Measurements from ENCODE around the gene AMHR2. TPM values are rescaled to one million over a fixed set of nuclear protein-coding genes. Genes with fewer than 3 reads are reported as not detected.

The AMHR2 gene
- total and polyA plus RNA-seq, 9 of the 15 experiments (the other 6 are each of a cell fraction or from before 2014, with no cell fraction given) = 8.9 to 49.7 (median 19.3) TPM

DNA sequence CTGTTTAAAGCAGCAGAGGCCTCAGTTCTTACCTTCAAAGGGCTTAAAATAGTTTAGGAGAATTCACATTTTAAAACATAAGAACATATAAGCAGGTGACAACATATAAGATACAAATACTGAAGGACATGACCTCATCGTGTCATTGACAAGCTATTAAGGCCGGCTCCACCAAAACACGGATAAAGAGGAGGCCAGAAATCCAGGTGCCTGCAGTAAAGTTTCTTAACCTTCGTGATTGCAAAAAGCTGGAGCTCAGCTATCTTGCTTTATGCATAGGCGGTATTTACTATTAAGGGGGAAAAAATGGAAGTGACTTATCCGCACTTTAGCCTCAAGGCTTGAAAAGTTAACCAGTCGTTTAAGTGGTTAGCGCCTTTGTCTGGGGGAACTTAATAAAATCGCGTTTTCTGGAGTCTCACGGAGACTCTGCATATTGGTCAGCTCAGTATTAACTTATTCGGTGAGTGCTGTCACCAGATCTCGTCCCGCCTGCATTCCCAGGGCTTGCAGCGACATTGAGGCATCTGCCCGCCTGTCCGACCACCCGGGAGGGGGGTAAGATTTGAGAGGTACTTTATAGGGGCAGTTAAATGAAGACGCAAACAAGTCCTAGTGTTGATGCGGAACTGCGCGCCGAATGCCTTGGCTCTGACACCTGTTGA, 44.8 kb upstream of the AMHR2 start (continued):
- TF ChIP-seq, protein P1, sequence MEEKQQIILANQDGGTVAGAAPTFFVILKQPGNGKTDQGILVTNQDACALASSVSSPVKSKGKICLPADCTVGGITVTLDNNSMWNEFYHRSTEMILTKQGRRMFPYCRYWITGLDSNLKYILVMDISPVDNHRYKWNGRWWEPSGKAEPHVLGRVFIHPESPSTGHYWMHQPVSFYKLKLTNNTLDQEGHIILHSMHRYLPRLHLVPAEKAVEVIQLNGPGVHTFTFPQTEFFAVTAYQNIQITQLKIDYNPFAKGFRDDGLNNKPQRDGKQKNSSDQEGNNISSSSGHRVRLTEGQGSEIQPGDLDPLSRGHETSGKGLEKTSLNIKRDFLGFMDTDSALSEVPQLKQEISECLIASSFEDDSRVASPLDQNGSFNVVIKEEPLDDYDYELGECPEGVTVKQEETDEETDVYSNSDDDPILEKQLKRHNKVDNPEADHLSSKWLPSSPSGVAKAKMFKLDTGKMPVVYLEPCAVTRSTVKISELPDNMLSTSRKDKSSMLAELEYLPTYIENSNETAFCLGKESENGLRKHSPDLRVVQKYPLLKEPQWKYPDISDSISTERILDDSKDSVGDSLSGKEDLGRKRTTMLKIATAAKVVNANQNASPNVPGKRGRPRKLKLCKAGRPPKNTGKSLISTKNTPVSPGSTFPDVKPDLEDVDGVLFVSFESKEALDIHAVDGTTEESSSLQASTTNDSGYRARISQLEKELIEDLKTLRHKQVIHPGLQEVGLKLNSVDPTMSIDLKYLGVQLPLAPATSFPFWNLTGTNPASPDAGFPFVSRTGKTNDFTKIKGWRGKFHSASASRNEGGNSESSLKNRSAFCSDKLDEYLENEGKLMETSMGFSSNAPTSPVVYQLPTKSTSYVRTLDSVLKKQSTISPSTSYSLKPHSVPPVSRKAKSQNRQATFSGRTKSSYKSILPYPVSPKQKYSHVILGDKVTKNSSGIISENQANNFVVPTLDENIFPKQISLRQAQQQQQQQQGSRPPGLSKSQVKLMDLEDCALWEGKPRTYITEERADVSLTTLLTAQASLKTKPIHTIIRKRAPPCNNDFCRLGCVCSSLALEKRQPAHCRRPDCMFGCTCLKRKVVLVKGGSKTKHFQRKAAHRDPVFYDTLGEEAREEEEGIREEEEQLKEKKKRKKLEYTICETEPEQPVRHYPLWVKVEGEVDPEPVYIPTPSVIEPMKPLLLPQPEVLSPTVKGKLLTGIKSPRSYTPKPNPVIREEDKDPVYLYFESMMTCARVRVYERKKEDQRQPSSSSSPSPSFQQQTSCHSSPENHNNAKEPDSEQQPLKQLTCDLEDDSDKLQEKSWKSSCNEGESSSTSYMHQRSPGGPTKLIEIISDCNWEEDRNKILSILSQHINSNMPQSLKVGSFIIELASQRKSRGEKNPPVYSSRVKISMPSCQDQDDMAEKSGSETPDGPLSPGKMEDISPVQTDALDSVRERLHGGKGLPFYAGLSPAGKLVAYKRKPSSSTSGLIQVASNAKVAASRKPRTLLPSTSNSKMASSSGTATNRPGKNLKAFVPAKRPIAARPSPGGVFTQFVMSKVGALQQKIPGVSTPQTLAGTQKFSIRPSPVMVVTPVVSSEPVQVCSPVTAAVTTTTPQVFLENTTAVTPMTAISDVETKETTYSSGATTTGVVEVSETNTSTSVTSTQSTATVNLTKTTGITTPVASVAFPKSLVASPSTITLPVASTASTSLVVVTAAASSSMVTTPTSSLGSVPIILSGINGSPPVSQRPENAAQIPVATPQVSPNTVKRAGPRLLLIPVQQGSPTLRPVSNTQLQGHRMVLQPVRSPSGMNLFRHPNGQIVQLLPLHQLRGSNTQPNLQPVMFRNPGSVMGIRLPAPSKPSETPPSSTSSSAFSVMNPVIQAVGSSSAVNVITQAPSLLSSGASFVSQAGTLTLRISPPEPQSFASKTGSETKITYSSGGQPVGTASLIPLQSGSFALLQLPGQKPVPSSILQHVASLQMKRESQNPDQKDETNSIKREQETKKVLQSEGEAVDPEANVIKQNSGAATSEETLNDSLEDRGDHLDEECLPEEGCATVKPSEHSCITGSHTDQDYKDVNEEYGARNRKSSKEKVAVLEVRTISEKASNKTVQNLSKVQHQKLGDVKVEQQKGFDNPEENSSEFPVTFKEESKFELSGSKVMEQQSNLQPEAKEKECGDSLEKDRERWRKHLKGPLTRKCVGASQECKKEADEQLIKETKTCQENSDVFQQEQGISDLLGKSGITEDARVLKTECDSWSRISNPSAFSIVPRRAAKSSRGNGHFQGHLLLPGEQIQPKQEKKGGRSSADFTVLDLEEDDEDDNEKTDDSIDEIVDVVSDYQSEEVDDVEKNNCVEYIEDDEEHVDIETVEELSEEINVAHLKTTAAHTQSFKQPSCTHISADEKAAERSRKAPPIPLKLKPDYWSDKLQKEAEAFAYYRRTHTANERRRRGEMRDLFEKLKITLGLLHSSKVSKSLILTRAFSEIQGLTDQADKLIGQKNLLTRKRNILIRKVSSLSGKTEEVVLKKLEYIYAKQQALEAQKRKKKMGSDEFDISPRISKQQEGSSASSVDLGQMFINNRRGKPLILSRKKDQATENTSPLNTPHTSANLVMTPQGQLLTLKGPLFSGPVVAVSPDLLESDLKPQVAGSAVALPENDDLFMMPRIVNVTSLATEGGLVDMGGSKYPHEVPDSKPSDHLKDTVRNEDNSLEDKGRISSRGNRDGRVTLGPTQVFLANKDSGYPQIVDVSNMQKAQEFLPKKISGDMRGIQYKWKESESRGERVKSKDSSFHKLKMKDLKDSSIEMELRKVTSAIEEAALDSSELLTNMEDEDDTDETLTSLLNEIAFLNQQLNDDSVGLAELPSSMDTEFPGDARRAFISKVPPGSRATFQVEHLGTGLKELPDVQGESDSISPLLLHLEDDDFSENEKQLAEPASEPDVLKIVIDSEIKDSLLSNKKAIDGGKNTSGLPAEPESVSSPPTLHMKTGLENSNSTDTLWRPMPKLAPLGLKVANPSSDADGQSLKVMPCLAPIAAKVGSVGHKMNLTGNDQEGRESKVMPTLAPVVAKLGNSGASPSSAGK (IDR thresholded peaks at IDR 0.05) = peak; percentile 81
- TF ChIP-seq NBN (IDR thresholded peaks at IDR 0.05; ENCODE audit: low read depth) = 0 out of 2 replicates have a peak, but pooled peaks have one; percentile 26
- TF ChIP-seq, protein P2, sequence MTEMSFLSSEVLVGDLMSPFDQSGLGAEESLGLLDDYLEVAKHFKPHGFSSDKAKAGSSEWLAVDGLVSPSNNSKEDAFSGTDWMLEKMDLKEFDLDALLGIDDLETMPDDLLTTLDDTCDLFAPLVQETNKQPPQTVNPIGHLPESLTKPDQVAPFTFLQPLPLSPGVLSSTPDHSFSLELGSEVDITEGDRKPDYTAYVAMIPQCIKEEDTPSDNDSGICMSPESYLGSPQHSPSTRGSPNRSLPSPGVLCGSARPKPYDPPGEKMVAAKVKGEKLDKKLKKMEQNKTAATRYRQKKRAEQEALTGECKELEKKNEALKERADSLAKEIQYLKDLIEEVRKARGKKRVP (CRISPR knock-in tag; IDR thresholded peaks at IDR 0.05) = peak; percentile 29; the same call in 1 of the 2 replicates
- TF ChIP-seq JUND (IDR thresholded peaks at IDR 0.05; ENCODE audit: borderline replicate concordance, low read depth, low read length) = peak; percentile 34; the same call in 1 of the 2 replicates
- no peak for TF ChIP-seq JUND (tag; IDR thresholded peaks at IDR 0.05; ENCODE audit: borderline replicate concordance, low read depth, low read length)
- TF ChIP-seq BRD4 (IDR thresholded peaks at IDR 0.05) = peak; percentile 98
- TF ChIP-seq NFYB (IDR thresholded peaks at IDR 0.05; ENCODE audit: extremely low read depth, insufficient read length) = no peak
- no peak for TF ChIP-seq ZNF507 (tag; conservative IDR thresholded peaks at IDR 0.05)
- 0 out of 2 replicates have a peak, but pooled peaks have one; percentile 46 for TF ChIP-seq NFATC3 (IDR thresholded peaks at IDR 0.05)
- peak; percentile 73; the same call in 1 of the 2 replicates for TF ChIP-seq ZFX (CRISPR knock-in tag; IDR thresholded peaks at IDR 0.05)
- TF ChIP-seq ZNF589 (CRISPR knock-in tag; IDR thresholded peaks at IDR 0.05; ENCODE audit: low read depth) = peak; percentile 68; the same call in 1 of the 2 replicates
- peak; percentile 91 for TF ChIP-seq PHF8 (IDR thresholded peaks at IDR 0.05; ENCODE audit: borderline replicate concordance, low read length)
- TF ChIP-seq FOSL1 (tag; conservative IDR thresholded peaks at IDR 0.05) = 0 out of 2 replicates have a peak, but pooled peaks have one; percentile 24
- TF ChIP-seq ZNF384 (IDR thresholded peaks at IDR 0.05; ENCODE audit: low read depth, low read length) = no peak
- 0 out of 2 replicates have a peak, but pooled peaks have one; percentile 26 for TF ChIP-seq KLF1 (tag; IDR thresholded peaks at IDR 0.05)
- no peak for TF ChIP-seq POLR3A (IDR thresholded peaks at IDR 0.05; ENCODE audit: borderline replicate concordance, extremely low read depth, insufficient read depth, insufficient read length)

Measured in K562 (cell line).